Measurements from ENCODE around the gene ELFN2. TPM values are rescaled to one million over a fixed set of nuclear protein-coding genes. Genes with fewer than 3 reads are reported as not detected.

Gene ELFN2
- total RNA-seq, 2 donors from 2014 or later = not detected

DNA sequence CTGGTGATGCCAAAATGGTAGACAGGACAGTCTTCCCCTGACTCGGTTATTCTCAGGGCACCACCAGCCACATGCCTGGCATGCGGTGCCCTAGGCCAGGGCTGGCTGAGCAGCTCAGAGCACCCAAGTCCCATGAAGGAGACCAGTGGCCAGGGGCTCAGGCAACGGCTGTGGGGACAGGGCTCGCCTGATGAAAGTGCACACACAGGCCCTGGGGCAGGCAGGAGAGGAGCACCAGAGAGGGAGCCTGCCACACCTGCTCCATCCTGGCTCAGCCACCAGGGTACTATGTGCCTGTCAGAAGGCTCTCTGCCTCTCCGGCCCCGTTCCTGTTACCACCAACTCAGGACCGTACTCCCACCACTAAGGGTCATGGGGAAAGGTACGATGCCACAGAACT lies 12.1 kb downstream of the ELFN2 start:
- no peaks in the 10 kb centered on the region for H3K36me3 ChIP-seq
- no peak overlapping the region for H3K27ac ChIP-seq
- DNase-seq (ENCODE audit: low spot score) (no peak), ATAC-seq (ENCODE audit: insufficient number of reproducible peaks, low FRiP score, low read depth) (no peak)
- H3K9me3 ChIP-seq = no peaks in the 10 kb centered on the region
- no peak overlapping the region for H3K4me3 ChIP-seq
- no peaks in the 10 kb centered on the region for H3K27me3 ChIP-seq (replicated peaks; ENCODE audit: insufficient read depth)
- H3K4me1 ChIP-seq (ENCODE audit: control insufficient read depth in 1 of 2, low read depth in 2 of 2) = no peaks in the 10 kb centered on the region
- TF ChIP-seq, protein P1, sequence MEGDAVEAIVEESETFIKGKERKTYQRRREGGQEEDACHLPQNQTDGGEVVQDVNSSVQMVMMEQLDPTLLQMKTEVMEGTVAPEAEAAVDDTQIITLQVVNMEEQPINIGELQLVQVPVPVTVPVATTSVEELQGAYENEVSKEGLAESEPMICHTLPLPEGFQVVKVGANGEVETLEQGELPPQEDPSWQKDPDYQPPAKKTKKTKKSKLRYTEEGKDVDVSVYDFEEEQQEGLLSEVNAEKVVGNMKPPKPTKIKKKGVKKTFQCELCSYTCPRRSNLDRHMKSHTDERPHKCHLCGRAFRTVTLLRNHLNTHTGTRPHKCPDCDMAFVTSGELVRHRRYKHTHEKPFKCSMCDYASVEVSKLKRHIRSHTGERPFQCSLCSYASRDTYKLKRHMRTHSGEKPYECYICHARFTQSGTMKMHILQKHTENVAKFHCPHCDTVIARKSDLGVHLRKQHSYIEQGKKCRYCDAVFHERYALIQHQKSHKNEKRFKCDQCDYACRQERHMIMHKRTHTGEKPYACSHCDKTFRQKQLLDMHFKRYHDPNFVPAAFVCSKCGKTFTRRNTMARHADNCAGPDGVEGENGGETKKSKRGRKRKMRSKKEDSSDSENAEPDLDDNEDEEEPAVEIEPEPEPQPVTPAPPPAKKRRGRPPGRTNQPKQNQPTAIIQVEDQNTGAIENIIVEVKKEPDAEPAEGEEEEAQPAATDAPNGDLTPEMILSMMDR (IDR thresholded peaks at IDR 0.05) = no peak

DNA sequence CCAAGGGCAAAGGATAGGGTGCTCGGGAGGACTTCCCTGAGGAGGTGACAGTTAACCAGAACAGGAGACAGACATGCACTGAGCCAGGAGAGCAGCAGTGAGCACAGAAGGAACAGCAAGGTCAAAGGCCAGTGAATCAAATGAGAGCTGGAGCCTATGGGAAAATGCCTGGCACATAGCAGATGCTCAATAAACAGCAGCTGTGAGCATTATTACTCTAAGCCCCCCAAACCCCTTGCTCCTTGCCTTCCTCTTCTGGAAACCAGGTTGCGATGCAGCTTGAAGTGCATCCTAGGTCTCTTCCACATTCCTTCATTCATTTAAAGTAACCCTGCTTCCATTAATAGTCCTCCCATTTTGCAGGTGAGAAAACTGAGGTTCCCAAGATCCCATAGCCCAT lies 13.0 kb downstream of the ELFN2 start:
- no peaks in the 10 kb centered on the region for H3K27me3 ChIP-seq (replicated peaks; ENCODE audit: insufficient read depth)
- H3K4me1 ChIP-seq (ENCODE audit: control insufficient read depth in 1 of 2, low read depth in 2 of 2) = no peaks in the 10 kb centered on the region
- H3K9me3 ChIP-seq = no peaks in the 10 kb centered on the region

DNA sequence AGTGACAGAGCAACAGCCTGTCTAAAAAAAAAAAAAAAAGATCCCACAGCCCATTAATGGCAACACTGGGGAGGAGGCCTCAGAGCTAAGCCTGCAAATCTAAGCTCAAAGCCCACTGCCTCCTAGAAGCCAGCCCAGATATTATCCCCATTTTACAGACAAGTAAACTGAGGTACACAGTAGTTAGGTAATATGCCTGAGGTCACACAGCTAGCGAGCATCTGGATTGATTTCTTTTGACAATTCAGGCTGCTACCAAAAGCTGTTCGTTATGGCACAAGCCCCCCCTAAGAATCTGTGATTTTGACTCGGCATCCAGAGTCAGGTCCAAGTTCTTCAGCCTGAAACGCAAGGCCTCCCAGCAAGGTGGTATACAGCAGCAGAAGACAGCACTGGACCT lies 13.7 kb downstream of the ELFN2 start:
- no peaks in the 10 kb centered on the region for H3K4me1 ChIP-seq (ENCODE audit: control insufficient read depth in 1 of 2, low read depth in 2 of 2)
- no peak for ATAC-seq (ENCODE audit: insufficient number of reproducible peaks, low FRiP score, low read depth)
- TF ChIP-seq, protein P1 (IDR thresholded peaks at IDR 0.05) = no peak
- H3K4me3 ChIP-seq = no peak overlapping the region
- DNase-seq (ENCODE audit: low spot score) = no peak
- no peaks in the 10 kb centered on the region for H3K27me3 ChIP-seq (replicated peaks; ENCODE audit: insufficient read depth)
- H3K9me3 ChIP-seq = no peaks in the 10 kb centered on the region
- H3K27ac ChIP-seq = no peak overlapping the region
- no peaks in the 10 kb centered on the region for H3K36me3 ChIP-seq

More for the DNA sequence above, 13.0 kb downstream of the ELFN2 start:
- TF ChIP-seq, protein P1 (IDR thresholded peaks at IDR 0.05) = no peak
- H3K4me3 ChIP-seq = no peak overlapping the region
- no peak overlapping the region for H3K27ac ChIP-seq
- DNase-seq (ENCODE audit: low spot score) (no peak), ATAC-seq (ENCODE audit: insufficient number of reproducible peaks, low FRiP score, low read depth) (no peak)
- no peaks in the 10 kb centered on the region for H3K36me3 ChIP-seq

DNA sequence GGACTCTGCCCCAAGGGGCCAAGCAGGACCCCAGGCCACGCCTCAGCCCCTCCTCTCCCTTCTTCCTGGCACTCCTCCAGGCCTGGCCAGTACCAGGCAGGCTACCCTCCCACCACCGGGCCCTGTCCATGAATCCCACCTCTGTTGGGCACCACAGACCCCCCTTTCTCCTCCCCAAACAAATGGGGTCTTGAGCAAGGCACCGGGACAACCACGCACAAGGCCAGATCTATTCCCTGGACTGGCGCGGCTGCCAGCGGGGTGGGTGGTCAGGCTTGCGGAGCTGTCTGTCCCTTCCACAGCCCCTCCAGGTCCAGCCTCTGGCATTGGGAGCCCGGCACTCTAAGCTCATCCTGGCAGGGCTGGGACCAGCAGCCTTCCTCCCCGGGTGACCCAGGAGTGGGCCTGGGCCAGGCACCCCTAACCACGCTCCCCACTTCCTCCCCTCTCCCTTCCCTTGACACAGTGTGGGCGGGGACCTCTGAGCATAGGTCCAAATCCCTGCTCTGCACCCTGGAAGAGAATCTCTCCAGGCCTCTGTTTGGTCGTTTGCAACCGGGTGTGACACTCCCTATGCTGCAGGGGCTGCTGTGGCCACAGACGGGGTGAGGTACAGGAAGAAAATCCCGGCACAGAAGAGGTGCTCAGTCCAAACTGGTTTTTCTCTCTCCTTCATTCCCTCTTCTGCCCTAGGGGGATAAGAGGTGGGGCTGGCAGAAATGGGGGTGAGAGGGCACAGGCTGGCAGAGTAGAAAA lies 14.6 kb downstream of the ELFN2 start:
- Histone ChIP-seq H3K27ac (no peak overlapping the region), H3K36me3 (no peaks in the 10 kb centered on the region), H3K9me3 (no peaks in the 10 kb centered on the region), H3K4me1 (ENCODE audit: control insufficient read depth in 1 of 2, low read depth in 2 of 2) (no peaks in the 10 kb centered on the region), H3K27me3 (replicated peaks; ENCODE audit: insufficient read depth) (no peaks in the 10 kb centered on the region), H3K4me3 (no peak overlapping the region)
- no peak for DNase-seq (ENCODE audit: low spot score)
- no peak for ATAC-seq (ENCODE audit: insufficient number of reproducible peaks, low FRiP score, low read depth)
- TF ChIP-seq, protein P1 (IDR thresholded peaks at IDR 0.05) = no peak

GRCh38 chr22:37411655-37412054 lies 15.6 kb downstream of the ELFN2 start:
- H3K9me3 ChIP-seq = no peaks in the 10 kb centered on the region
- no peak overlapping the region for H3K27ac ChIP-seq
- DNase-seq (ENCODE audit: low spot score) (no peak), ATAC-seq (ENCODE audit: insufficient number of reproducible peaks, low FRiP score, low read depth) (no peak)
- H3K27me3 ChIP-seq (replicated peaks; ENCODE audit: insufficient read depth) = no peaks in the 10 kb centered on the region
- no peaks in the 10 kb centered on the region for H3K36me3 ChIP-seq
- no peaks in the 10 kb centered on the region for H3K4me1 ChIP-seq (ENCODE audit: control insufficient read depth in 1 of 2, low read depth in 2 of 2)
- TF ChIP-seq, protein P1 (IDR thresholded peaks at IDR 0.05) = no peak
- no peak overlapping the region for H3K4me3 ChIP-seq

Measured in thoracic aorta (tissue), 2 donors.